ENCODE data around the gene ACRV1.

Gene ACRV1

DNA sequence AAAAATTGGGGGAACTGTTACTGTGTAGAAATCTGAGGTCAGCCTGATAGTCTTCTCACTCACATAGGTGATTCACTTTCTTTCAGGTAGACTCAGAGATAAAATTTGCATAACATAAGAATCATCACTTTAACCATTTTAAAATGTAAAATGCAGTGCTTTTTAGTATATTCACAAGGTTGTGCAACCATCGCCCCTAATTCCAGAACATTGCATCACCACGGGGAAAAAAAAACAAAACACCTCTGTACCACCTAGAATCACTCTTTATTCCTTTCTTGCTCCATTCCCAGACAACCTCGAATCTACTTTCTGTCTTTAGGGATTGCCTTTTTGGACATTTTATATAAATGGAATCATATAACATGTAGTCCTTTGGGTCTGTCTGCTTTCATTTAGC is 34.8 kb downstream of the ACRV1 start:
- no peak for DNase-seq

DNA sequence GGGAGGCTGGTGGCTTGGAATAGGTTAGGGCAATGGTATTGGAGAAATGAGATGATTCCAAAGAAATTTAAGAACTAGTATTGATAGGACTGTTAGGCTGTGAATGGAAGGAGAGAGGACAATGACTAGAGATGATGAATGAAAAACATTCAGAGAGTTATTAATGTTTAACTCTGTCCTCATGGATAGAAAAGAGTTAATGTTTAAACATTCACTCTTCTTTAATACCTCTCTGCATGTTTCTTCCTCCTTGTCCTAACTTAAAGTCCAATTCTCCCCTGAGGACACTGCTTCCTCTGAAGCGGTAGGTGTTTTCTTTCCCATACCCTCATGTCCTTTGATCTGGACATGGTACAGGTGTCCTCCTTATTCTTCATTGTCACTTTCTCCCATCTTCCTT is 42.3 kb downstream of the ACRV1 start:
- DNase-seq: no peak

DNA sequence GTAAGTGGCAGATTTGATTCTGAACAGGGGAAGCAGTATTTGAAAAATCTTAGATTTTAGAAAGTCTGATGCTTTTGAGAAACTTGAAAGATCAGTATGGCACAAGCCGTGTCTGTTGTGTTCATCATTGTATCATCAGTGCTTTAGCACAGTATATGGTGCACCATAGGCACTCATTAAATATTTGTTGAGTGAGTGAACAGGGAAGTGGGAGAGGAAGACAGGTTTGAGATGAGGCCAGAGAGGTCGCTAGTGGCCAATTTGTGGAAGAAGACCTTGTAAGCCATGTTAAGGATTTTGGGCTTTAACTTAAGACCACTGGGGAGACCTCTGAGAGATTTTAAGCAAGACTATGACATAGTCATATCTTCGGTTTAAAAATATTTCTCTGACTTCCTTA is 42.8 kb downstream of the ACRV1 start:
- no peak for DNase-seq

DNA sequence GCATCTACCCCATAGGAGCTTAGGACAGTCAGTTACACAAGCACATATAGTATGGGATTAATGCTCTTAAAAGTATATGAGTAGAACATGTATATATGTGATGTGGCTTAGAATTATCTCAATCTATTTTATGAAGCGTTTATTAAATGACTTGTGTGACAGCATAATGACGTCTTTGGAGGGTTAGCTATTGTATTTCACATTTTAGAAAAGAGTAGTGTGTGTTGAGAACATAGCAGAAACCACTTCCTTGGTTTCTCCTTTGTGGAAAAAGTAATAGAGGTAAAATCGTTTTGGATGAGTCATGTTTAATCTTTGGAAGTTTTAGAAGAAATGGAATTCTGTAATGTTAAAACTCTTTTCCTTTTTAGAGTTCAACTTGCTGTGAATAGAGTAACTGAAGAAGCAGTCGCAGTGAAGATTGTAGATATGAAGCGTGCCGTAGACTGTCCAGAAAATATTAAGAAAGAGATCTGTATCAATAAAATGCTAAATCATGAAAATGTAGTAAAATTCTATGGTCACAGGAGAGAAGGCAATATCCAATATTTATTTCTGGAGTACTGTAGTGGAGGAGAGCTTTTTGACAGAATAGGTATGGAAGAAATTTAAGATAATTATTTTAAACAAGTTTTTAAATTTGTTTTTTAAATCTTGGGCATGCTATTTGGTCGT is 53.3 kb downstream of the ACRV1 start:
- DNase-seq: no peak

DNA sequence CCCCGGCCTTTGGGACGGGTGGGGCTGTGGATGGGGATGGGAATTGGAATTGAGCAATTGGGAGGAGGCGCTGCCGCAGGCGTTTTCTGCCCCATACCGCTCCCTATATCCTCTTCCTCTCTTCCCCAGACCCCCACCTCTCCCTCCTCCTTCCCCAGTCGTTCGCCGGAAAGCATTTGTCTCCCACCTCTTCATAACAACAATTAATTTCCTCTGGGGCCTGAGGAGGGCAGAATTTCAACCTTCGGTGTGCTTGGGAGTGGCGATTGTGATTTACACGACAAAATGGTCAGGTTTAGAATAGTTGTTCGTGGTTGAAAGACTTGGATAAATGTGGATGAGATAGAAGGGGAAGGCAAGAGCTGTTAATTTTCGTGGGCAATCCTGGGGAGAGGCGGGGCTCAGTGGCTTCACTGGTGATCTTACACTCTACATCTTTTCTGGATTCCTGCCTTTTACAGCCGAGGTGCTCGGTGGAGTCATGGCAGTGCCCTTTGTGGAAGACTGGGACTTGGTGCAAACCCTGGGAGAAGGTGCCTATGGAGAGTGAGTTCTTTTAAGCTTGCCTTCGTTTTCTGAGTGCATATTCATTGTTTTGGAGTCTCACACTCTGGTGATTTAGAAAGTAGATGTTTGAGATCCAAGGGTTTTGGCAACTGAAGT is 54.2 kb downstream of the ACRV1 start:
- peak; percentile 42 for DNase-seq

DNA sequence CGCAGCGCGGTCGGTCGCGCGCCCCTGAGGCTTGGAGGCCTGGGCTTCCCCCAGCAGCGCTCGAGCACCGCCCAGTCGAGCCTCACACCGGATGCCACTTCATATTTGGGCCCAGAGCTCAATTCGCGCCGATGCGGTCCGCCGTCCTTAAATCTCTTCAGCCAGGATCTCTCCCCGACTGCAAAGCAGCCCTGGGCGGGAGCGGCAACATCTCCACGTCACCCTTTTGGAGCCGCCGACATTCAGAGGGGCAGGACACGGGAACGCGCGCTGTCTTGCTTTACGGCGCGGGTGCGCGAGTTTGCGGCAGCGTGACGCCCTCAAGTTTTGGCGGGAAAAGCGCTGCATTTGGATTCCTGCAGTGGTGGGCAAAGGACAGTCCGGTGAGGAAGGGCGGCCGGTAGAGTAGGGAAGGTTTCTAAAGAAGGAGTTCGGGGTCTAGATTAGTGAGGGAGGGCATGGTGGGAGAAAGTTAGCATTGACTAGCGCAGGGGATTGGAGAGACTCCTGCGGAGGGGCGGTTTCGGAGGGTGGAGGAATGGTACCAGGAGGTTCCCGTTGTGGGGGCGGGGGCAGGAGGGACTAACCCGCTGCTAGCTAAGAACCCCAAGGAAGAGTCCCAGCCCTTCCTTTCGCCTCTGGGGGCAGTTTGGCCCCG is 54.9 kb downstream of the ACRV1 start:
- peak; percentile 92 for DNase-seq

DNA sequence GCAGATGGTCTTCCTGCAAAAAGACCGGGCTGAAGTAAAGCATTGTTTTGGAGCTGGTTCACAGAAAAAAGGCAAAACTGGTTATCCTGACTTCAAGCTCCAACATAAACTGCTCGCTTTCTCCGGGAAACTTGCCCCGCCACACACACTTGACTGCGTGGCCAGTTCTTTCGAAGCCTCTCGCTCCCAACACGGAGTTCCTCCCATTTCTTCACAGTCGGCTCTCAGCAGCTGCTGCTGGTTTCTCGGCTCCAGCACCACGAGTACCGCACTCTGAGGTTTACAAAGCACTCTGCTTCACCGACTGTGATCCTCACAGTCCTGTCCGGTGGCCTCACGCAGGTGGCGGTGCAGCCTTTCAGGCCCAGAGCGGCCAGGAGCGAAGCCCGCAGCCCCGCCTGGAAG is 55.4 kb downstream of the ACRV1 start:
- no peak for DNase-seq

DNA sequence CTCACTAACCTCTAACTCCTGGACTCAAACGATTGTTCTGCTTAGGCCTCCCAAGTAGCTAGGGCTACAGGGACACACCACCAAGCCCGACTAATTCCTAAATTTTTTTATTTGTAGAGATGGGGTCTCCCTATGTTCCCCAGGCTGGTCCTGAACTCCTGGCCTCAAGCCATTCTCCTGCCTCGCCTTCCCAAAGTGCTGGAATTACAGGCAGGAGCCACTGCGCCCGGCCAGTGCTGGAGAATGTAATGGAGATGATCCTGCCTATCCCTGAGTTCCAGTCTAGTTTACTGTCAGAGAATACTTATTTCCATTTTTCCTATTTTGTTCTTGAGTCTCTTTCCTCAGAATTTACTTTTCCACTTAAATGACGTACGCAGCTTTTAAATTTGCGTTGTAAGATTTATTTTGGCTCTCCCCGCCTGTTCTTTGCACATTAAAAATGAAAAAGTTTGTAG is 55.9 kb downstream of the ACRV1 start, which contains the start of gene CHEK1:
Gene CHEK1 (plus strand): TSS at position 408 of the 458 bp plus-strand sequence. CDS start 1,606 bp downstream, outside the sequence.
- DNase-seq: no peak

DNA sequence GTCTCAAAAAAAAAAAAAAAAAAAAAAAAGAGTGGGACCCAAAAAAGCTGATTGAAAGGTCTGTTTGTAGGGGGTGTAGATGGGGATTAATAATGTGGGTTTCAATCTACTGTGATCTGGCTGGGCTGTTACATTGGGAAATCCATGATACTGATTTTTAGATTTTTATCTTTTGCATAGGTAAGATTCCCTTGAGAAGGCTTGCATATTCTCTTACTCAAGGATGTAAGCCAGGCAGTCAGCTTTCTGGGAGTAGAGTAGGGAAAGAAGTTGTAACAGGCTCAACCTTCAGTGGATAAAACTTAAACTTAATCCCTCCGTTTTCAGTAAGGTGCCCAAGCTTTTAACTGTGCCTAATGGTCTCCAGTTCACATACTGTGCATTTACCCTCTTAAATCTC is 57.6 kb downstream of the ACRV1 start:
- DNase-seq: no peak

DNA sequence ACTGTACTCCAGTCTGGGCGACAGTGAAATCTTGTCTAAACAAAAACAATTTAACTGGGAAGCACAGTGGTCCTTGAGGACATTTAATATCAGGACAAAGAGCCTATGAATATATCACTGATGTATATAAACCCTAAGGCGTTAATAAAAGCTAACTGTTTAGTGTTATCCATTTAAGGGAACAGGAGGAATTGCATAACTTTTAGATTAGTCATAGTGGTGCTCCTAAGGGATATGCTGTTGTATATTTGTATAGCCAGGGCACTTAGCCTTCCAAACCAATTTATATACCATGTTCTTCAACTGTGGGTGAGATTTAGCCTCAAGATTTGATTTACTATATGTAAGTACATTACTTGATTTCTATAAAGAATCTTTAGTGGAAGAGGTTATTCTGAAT is 58.7 kb downstream of the ACRV1 start:
- no peak for DNase-seq

Data from activated CD4-positive, alpha-beta T cell treated with anti-CD3 and anti-CD28 coated beads, Interleukin-2, amount 50 U/mL, for 16 hours (primary cell).